Lower lobe of right lung (tissue), 2 donors: ENCODE results near the gene PCDHGB4. TPM values are rescaled to one million over a fixed set of nuclear protein-coding genes. Genes with fewer than 3 reads are reported as not detected.
A peak's percentile ranks its signal among the peaks of the same experiment; 100 is the strongest.

Source experiments
- ATAC-seq, 2 donors: fragments of 200-7000 bp; cut with Tn5 transposase; one replicate each; pipeline ENCODE4 v1.9.1; 2020 to 2022; ENCODE audit warnings: mild to moderate bottlenecking in 2 of 2, moderate library complexity in 2 of 2
- DNase-seq: peaks from one replicate; pipeline ENCODE4 v3.0.0-alpha.2; 2020
- H3K27ac ChIP-seq: fragments of 200-600 bp; one replicate; pipeline ENCODE4 v1.8.0; 2022
- H3K27me3 ChIP-seq: fragments of 200-600 bp; one replicate; pipeline ENCODE4 v1.8.0; 2022; ENCODE audit warnings: low read depth
- H3K36me3 ChIP-seq: fragments of 200-600 bp; one replicate; pipeline ENCODE4 v1.8.0; 2022; ENCODE audit warnings: mild to moderate bottlenecking
- H3K4me1 ChIP-seq: fragments of 200-600 bp; one replicate; pipeline ENCODE4 v1.8.0; 2022
- H3K4me3 ChIP-seq: fragments of 200-600 bp; one replicate; pipeline ENCODE4 v1.8.0; 2022; ENCODE audit warnings: mild to moderate bottlenecking
- H3K9me3 ChIP-seq: fragments of 200-600 bp; one replicate; pipeline ENCODE4 v1.8.0; 2022
- intact Hi-C: fragments of 100-400 bp; cut with DNase I; formaldehyde crosslinking; loops from one replicate; pipeline ENCODE4 v1.11.0; 2022
- total RNA-seq: library from RNA; stranded (reverse); fragmentation: NEBNext Ultra II Directional; extraction: Animal tissue kit (Norgen Biotek cat#: 25700); gene quantifications from one replicate; pipeline ENCODE4 v1.2.1, GENCODE V29; 2021
- TF ChIP-seq, protein P1 (sequence below): fragments of 200-600 bp; IDR thresholded peaks from one replicate; pipeline ENCODE4 v1.8.0; 2022; ENCODE audit warnings: antibody characterized with exemption, mild to moderate bottlenecking
- donor health status: DM: no; HTN: yes; CAD: no; lungs with severe emphysema.

The PCDHGB4 gene
- total RNA-seq, 1 donor from 2014 or later, result 5.3 TPM

DNA sequence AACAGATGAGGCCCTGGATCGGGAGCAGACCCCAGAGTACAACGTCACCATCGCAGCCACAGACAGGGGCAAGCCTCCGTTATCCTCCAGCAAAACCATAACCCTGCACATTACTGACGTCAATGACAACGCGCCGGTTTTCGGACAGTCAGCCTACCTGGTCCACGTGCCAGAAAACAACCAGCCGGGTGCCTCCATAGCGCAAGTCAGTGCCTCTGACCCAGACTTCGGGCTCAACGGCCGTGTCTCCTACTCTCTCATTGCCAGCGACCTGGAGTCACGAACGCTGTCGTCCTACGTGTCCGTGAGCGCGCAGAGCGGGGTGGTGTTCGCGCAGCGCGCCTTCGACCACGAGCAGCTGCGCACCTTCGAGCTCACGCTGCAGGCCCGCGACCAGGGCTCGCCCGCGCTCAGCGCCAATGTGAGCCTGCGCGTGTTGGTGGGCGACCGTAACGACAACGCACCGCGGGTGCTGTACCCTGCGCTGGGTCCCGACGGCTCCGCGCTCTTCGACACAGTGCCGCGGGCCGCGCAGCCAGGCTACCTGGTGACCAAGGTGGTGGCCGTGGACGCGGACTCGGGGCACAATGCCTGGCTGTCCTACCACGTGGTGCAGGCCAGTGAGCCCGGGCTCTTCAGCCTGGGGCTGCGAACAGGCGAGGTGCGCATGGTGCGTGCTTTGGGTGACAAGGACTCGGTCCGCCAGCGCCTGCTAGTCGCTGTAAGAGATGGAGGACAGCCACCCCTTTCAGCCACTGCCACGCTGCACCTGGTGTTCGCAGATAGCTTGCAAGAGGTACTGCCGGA, 31.8 kb downstream of the PCDHGB4 start:
- intact Hi-C loops, result no loop called here
- no peak for DNase-seq

DNA sequence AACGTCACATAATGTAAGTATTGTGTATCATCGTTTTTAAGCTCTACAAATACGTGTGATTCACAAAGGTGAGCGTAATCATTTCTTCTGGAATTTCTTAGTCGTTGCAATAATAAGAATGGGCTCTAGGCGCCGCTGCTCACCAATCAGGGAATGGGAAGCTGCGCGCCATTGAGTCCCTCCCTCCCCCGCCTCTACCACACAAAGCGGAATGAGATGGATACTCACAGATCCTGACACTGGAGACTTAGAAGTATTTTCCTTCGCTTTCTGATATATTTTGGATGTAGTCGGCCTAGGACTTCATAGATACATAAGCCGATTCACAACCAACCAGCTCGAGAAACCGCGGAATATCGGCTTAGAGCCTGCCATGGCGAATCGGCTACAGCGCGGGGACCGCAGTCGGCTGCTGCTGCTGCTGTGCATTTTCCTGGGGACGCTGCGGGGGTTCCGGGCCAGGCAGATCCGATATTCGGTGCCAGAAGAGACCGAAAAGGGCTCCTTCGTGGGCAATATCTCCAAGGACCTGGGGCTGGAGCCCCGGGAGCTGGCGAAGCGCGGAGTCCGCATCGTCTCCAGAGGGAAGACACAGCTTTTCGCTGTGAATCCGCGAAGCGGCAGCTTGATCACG, 33.5 kb downstream of the PCDHGB4 start, which contains the start of gene PCDHGA11:
Gene PCDHGA11 (plus strand): TSS at position 197 of the 634 bp plus-strand sequence. CDS start 177 bp downstream, at position 374.
- DNase-seq (peak; percentile 69), ATAC-seq (peak; percentile 56 to 67)
- no peak within 1 kb of the TSS for H3K27ac ChIP-seq
- no peaks in the 10 kb centered on the region for H3K36me3 ChIP-seq
- H3K27me3 ChIP-seq, result peaks cover 12% of the 10 kb centered on the region
- H3K4me3 ChIP-seq, result peak within 1 kb of the TSS; percentile 48
- intact Hi-C loops, result no loop called here
- H3K9me3 ChIP-seq, result peaks cover 85% of the 10 kb centered on the region
- TF ChIP-seq, protein P1, sequence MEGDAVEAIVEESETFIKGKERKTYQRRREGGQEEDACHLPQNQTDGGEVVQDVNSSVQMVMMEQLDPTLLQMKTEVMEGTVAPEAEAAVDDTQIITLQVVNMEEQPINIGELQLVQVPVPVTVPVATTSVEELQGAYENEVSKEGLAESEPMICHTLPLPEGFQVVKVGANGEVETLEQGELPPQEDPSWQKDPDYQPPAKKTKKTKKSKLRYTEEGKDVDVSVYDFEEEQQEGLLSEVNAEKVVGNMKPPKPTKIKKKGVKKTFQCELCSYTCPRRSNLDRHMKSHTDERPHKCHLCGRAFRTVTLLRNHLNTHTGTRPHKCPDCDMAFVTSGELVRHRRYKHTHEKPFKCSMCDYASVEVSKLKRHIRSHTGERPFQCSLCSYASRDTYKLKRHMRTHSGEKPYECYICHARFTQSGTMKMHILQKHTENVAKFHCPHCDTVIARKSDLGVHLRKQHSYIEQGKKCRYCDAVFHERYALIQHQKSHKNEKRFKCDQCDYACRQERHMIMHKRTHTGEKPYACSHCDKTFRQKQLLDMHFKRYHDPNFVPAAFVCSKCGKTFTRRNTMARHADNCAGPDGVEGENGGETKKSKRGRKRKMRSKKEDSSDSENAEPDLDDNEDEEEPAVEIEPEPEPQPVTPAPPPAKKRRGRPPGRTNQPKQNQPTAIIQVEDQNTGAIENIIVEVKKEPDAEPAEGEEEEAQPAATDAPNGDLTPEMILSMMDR, result peak; percentile 46
- H3K4me1 ChIP-seq, result no peaks in the 10 kb centered on the region

More for the DNA sequence above, 31.8 kb downstream of the PCDHGB4 start:
- no peak for ATAC-seq
- H3K4me3 ChIP-seq, result no peak overlapping the region
- H3K9me3 ChIP-seq, result peaks cover 84% of the 10 kb centered on the region
- no peaks in the 10 kb centered on the region for H3K4me1 ChIP-seq
- H3K27ac ChIP-seq, result no peak overlapping the region
- TF ChIP-seq, protein P1, result no peak
- H3K36me3 ChIP-seq, result no peaks in the 10 kb centered on the region
- peaks cover 16% of the 10 kb centered on the region for H3K27me3 ChIP-seq

DNA sequence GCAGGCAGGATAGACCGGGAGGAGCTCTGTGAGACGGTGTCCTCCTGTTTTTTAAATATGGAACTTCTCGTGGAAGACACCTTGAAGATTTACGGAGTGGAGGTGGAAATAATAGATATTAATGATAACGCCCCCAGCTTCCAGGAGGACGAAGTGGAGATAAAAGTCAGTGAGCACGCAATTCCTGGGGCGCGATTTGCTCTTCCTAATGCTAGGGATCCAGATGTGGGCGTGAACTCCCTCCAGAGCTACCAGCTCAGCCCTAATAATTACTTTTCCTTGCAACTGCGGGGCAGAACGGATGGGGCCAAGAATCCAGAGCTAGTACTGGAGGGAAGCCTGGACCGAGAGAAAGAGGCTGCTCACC, 34.0 kb downstream of the PCDHGB4 start:
- peaks cover 12% of the 10 kb centered on the region for H3K27me3 ChIP-seq
- no peaks in the 10 kb centered on the region for H3K4me1 ChIP-seq
- H3K9me3 ChIP-seq, result peaks cover 88% of the 10 kb centered on the region
- DNase-seq, result no peak
- TF ChIP-seq, protein P1, result no peak
- no peak overlapping the region for H3K27ac ChIP-seq
- intact Hi-C loops, result no loop called here
- no peak for ATAC-seq
- no peaks in the 10 kb centered on the region for H3K36me3 ChIP-seq
- H3K4me3 ChIP-seq, result peak overlapping the region; percentile 48

DNA sequence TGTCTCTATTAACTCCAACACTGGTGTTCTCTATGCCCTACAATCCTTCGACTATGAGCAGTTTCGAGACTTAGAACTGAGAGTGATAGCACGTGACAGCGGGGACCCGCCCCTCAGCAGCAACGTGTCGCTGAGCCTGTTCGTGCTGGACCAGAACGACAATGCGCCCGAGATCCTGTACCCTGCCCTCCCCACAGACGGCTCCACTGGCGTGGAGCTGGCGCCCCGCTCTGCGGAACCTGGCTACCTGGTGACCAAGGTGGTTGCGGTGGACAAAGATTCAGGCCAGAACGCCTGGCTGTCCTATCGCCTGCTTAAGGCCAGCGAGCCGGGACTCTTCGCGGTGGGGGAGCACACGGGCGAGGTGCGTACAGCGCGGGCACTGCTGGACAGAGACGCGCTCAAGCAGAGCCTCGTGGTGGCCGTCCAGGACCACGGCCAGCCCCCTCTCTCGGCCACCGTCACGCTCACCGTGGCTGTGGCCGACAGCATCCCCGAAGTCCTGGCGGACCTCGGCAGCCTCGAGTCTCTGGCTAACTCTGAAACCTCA, 35.3 kb downstream of the PCDHGB4 start:
- DNase-seq, result no peak
- H3K4me1 ChIP-seq, result no peaks in the 10 kb centered on the region
- no peak for ATAC-seq
- H3K36me3 ChIP-seq, result no peaks in the 10 kb centered on the region
- H3K27ac ChIP-seq, result no peak overlapping the region
- H3K9me3 ChIP-seq, result peaks cover 97% of the 10 kb centered on the region
- TF ChIP-seq, protein P1, result no peak
- intact Hi-C loops, result no loop called here
- peaks cover 12% of the 10 kb centered on the region for H3K27me3 ChIP-seq
- H3K4me3 ChIP-seq, result no peak overlapping the region

DNA sequence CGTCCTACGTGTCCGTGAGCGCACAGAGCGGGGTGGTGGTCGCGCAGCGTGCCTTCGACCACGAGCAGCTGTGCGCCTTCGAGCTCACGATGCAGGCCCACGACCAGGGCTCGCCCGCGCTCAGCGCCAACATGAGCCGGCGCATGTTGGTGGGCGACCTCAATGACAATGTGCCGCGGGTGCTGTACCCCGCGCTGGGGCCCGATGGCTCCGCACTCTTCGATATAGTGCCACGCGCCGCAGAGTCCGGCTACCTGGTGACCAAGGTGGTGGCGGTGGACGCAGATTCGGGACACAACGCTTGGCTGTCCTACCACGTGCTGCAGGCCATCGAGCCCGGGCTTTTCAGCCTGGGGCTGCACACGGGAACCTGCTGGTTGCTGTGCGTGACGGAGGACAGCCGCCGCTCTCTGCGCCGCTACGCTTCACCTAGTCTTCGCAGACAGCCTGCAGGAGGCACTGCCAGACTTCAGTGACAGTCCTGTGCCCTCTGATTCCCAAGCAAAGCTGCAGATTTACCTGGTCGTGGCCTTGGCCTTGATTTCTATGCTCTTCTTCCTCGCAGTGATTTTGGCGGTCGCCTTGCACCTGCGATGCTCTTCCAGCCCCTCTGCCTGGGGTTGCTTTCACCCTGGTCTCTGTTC, 40.4 kb downstream of the PCDHGB4 start:
- peaks cover 11% of the 10 kb centered on the region for H3K27me3 ChIP-seq
- peaks cover 91% of the 10 kb centered on the region for H3K9me3 ChIP-seq
- H3K4me3 ChIP-seq, result no peak overlapping the region
- no peak overlapping the region for H3K27ac ChIP-seq
- H3K36me3 ChIP-seq, result no peaks in the 10 kb centered on the region
- ATAC-seq (no peak), DNase-seq (no peak)
- TF ChIP-seq, protein P1, result no peak
- no peaks in the 10 kb centered on the region for H3K4me1 ChIP-seq
- intact Hi-C loops, result no loop called here
